ENCODE data around the gene PLEKHM3.

Gene PLEKHM3

DNA sequence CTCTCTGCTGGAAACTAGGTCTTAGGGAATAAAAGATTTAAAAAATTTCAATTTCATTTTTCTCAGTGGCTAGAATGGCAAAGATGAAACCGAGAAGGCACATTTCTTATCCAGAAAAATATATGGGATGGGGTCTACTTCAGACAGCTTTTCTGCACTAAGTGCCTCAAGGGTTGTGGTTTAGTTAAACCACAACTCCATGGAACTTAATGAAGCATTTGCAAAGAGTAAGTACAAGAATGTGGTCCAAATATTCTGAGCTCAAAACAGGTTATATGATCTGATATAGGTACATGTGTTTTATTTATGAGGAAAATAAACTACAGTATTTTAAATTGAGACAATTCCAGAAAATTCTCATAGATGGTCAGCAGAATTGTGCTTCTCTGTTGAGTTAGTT, 153.8 kb downstream of the PLEKHM3 start:
- Histone ChIP-seq H3K27me3 (ENCODE audit: insufficient read depth, insufficient read length) (no peaks in the 10 kb centered on the region), H3K36me3 (ENCODE audit: insufficient read depth, insufficient read length, low read length) (no peaks in the 10 kb centered on the region), H3K9ac (ENCODE audit: insufficient read length, low read depth) (no peak overlapping the region), H3K4me3 (ENCODE audit: insufficient read length, low read depth) (no peak overlapping the region), H3K9me3 (ENCODE audit: insufficient read depth, low read length) (no peaks in the 10 kb centered on the region), H3K4me1 (ENCODE audit: insufficient read depth, insufficient read length) (no peaks in the 10 kb centered on the region)
- DNase-seq (ENCODE audit: low read depth, low spot score), result no peak
- TF ChIP-seq YY1 (IDR thresholded peaks at IDR 0.05; ENCODE audit: insufficient read depth, insufficient read length) (no peak), SUZ12 (IDR thresholded peaks at IDR 0.05; ENCODE audit: extremely low read depth, insufficient read depth, insufficient read length) (no peak), ZNF274 (IDR thresholded peaks at IDR 0.05; ENCODE audit: low read depth, low read length) (no peak)

DNA sequence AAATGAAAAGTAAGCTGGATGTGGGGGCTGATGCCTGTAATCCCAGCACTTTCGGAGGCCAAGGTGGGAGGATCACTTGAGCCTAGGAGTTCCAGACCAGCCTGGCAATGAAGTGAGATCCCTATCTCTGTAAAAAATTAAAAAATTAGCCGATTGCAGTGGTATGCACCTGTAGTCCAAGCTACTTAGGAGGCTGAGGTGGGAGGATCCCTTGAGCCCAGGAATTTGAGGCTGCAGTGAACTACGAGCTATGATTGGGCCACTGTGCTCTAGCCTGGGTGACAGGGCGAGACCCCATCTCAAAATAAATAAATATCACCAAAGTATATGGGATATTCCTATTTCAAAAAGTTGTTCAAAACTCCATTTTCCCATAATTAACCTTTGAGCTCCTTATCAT, 154.5 kb downstream of the PLEKHM3 start:
- no peak for TF ChIP-seq ZNF274 (IDR thresholded peaks at IDR 0.05; ENCODE audit: low read depth, low read length)
- no peak for TF ChIP-seq SUZ12 (IDR thresholded peaks at IDR 0.05; ENCODE audit: extremely low read depth, insufficient read depth, insufficient read length)
- TF ChIP-seq YY1 (IDR thresholded peaks at IDR 0.05; ENCODE audit: insufficient read depth, insufficient read length), result no peak
- no peaks in the 10 kb centered on the region for H3K9me3 ChIP-seq (ENCODE audit: insufficient read depth, low read length)
- no peaks in the 10 kb centered on the region for H3K27me3 ChIP-seq (ENCODE audit: insufficient read depth, insufficient read length)
- no peak overlapping the region for H3K4me3 ChIP-seq (ENCODE audit: insufficient read length, low read depth)
- no peak for DNase-seq (ENCODE audit: low read depth, low spot score)
- H3K4me1 ChIP-seq (ENCODE audit: insufficient read depth, insufficient read length), result no peaks in the 10 kb centered on the region
- H3K36me3 ChIP-seq (ENCODE audit: insufficient read depth, insufficient read length, low read length), result no peaks in the 10 kb centered on the region
- H3K9ac ChIP-seq (ENCODE audit: insufficient read length, low read depth), result no peak overlapping the region

- H3K4me3 ChIP-seq (ENCODE audit: insufficient read length, low read depth), result no peak overlapping the region
- H3K36me3 ChIP-seq (ENCODE audit: insufficient read depth, insufficient read length, low read length), result no peaks in the 10 kb centered on the region
- DNase-seq (ENCODE audit: low read depth, low spot score), result no peak
- no peak overlapping the region for H3K9ac ChIP-seq (ENCODE audit: insufficient read length, low read depth)
- no peaks in the 10 kb centered on the region for H3K27me3 ChIP-seq (ENCODE audit: insufficient read depth, insufficient read length)
- TF ChIP-seq ZNF274 (IDR thresholded peaks at IDR 0.05; ENCODE audit: low read depth, low read length), result no peak
- TF ChIP-seq SUZ12 (IDR thresholded peaks at IDR 0.05; ENCODE audit: extremely low read depth, insufficient read depth, insufficient read length), result no peak
- no peak for TF ChIP-seq YY1 (IDR thresholded peaks at IDR 0.05; ENCODE audit: insufficient read depth, insufficient read length)
- no peaks in the 10 kb centered on the region for H3K9me3 ChIP-seq (ENCODE audit: insufficient read depth, low read length)
- H3K4me1 ChIP-seq (ENCODE audit: insufficient read depth, insufficient read length), result no peaks in the 10 kb centered on the region
These were observed 155.2 kb downstream of the PLEKHM3 start for GRCh38 chr2:207869784-207870778.

DNA sequence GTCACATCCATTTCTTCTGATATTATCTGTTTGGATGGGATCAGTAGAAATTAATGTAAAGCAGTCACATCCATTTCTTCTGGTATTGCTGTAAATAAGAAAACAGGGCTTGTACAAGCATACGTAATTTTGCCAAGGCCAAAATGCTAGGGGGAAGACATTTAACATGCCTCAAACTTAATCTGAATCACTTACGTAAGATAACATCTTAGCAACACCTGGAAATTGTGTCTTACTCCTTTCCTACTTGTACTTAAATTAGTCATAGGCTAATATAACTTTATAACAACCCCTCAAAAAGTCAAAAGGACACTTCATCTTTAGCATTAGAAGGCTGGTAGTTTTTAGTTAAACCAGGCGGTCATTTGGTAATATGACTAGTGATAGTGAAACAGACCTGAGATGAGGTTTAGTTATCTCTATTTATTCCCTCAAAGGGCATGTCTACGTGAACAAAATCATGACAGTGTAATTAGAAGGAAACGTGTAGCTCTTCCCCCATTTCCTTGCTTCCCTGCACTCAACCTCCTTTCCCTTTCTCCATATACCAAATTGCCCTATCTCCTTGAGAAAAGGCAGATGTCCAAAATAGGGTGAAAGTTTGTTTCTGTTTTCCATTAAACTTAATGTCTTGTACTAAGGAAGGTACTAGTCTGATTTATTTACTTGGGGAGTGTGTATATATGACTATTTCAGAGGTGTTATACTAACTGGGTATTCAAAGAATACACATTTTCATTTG, 156.3 kb downstream of the PLEKHM3 start:
- Histone ChIP-seq H3K9me3 (ENCODE audit: insufficient read depth, low read length) (no peaks in the 10 kb centered on the region), H3K9ac (ENCODE audit: insufficient read length, low read depth) (no peak overlapping the region), H3K4me1 (ENCODE audit: insufficient read depth, insufficient read length) (no peaks in the 10 kb centered on the region), H3K36me3 (ENCODE audit: insufficient read depth, insufficient read length, low read length) (no peaks in the 10 kb centered on the region), H3K27me3 (ENCODE audit: insufficient read depth, insufficient read length) (no peaks in the 10 kb centered on the region), H3K4me3 (ENCODE audit: insufficient read length, low read depth) (no peak overlapping the region)
- TF ChIP-seq ZNF274 (IDR thresholded peaks at IDR 0.05; ENCODE audit: low read depth, low read length), result no peak
- no peak for TF ChIP-seq YY1 (IDR thresholded peaks at IDR 0.05; ENCODE audit: insufficient read depth, insufficient read length)
- TF ChIP-seq SUZ12 (IDR thresholded peaks at IDR 0.05; ENCODE audit: extremely low read depth, insufficient read depth, insufficient read length), result no peak
- DNase-seq (ENCODE audit: low read depth, low spot score), result no peak

- Histone ChIP-seq H3K4me3 (ENCODE audit: insufficient read length, low read depth) (no peak overlapping the region), H3K9ac (ENCODE audit: insufficient read length, low read depth) (no peak overlapping the region), H3K4me1 (ENCODE audit: insufficient read depth, insufficient read length) (no peaks in the 10 kb centered on the region), H3K36me3 (ENCODE audit: insufficient read depth, insufficient read length, low read length) (no peaks in the 10 kb centered on the region), H3K9me3 (ENCODE audit: insufficient read depth, low read length) (no peaks in the 10 kb centered on the region), H3K27me3 (ENCODE audit: insufficient read depth, insufficient read length) (no peaks in the 10 kb centered on the region)
- DNase-seq (ENCODE audit: low read depth, low spot score), result no peak
- no peak for TF ChIP-seq ZNF274 (IDR thresholded peaks at IDR 0.05; ENCODE audit: low read depth, low read length)
- no peak for TF ChIP-seq SUZ12 (IDR thresholded peaks at IDR 0.05; ENCODE audit: extremely low read depth, insufficient read depth, insufficient read length)
- TF ChIP-seq YY1 (IDR thresholded peaks at IDR 0.05; ENCODE audit: insufficient read depth, insufficient read length), result no peak
These were observed 157.4 kb downstream of the PLEKHM3 start for GRCh38 chr2:207867905-207868304.

- no peaks in the 10 kb centered on the region for H3K4me1 ChIP-seq (ENCODE audit: insufficient read depth, insufficient read length)
- no peak for TF ChIP-seq ZNF274 (IDR thresholded peaks at IDR 0.05; ENCODE audit: low read depth, low read length)
- no peak for TF ChIP-seq YY1 (IDR thresholded peaks at IDR 0.05; ENCODE audit: insufficient read depth, insufficient read length)
- TF ChIP-seq SUZ12 (IDR thresholded peaks at IDR 0.05; ENCODE audit: extremely low read depth, insufficient read depth, insufficient read length), result no peak
- no peak overlapping the region for H3K4me3 ChIP-seq (ENCODE audit: insufficient read length, low read depth)
- no peak for DNase-seq (ENCODE audit: low read depth, low spot score)
- H3K9ac ChIP-seq (ENCODE audit: insufficient read length, low read depth), result no peak overlapping the region
- no peaks in the 10 kb centered on the region for H3K27me3 ChIP-seq (ENCODE audit: insufficient read depth, insufficient read length)
- no peaks in the 10 kb centered on the region for H3K36me3 ChIP-seq (ENCODE audit: insufficient read depth, insufficient read length, low read length)
- H3K9me3 ChIP-seq (ENCODE audit: insufficient read depth, low read length), result no peaks in the 10 kb centered on the region
These were observed 158.3 kb downstream of the PLEKHM3 start for GRCh38 chr2:207867056-207867455.

DNA sequence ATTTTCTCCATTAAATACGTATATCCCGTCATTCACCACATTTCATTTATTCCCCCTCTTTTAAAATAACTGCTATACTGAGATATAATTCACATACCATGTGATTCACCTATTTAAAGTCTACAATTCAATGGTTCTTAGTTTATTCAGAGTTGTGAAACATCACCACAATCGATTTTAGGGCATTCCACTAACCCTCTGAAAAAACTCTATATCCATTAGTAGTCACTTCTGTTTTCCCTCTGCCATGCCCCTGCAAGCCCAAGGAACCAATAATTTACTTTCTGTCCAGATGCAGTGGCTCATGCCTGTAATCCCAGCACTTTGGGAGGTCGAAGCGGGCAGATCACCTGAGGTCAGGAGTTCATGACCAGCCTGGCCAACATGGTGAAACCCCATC, 160.1 kb downstream of the PLEKHM3 start:
- H3K4me3 ChIP-seq (ENCODE audit: insufficient read length, low read depth), result no peak overlapping the region
- H3K27me3 ChIP-seq (ENCODE audit: insufficient read depth, insufficient read length), result no peaks in the 10 kb centered on the region
- no peaks in the 10 kb centered on the region for H3K4me1 ChIP-seq (ENCODE audit: insufficient read depth, insufficient read length)
- no peaks in the 10 kb centered on the region for H3K9me3 ChIP-seq (ENCODE audit: insufficient read depth, low read length)
- H3K9ac ChIP-seq (ENCODE audit: insufficient read length, low read depth), result no peak overlapping the region
- TF ChIP-seq SUZ12 (IDR thresholded peaks at IDR 0.05; ENCODE audit: extremely low read depth, insufficient read depth, insufficient read length) (no peak), YY1 (IDR thresholded peaks at IDR 0.05; ENCODE audit: insufficient read depth, insufficient read length) (no peak), ZNF274 (IDR thresholded peaks at IDR 0.05; ENCODE audit: low read depth, low read length) (no peak)
- DNase-seq (ENCODE audit: low read depth, low spot score), result no peak
- H3K36me3 ChIP-seq (ENCODE audit: insufficient read depth, insufficient read length, low read length), result no peaks in the 10 kb centered on the region
